Measurements from ENCODE around the gene TNFRSF8.
A peak's percentile ranks its signal among the peaks of the same experiment; 100 is the strongest.

TNFRSF8 gene

GRCh38 chr1:12168451-12169160 lies 105.5 kb downstream of the TNFRSF8 start:
- TF ChIP-seq POLR2A (IDR thresholded peaks at IDR 0.05; ENCODE audit: low read depth, low read length): no peak
- FAIRE-seq: no peak
- DNase-seq (ENCODE audit: insufficient read length, low spot score): no peak

- no peak for TF ChIP-seq POLR2A (IDR thresholded peaks at IDR 0.05; ENCODE audit: low read depth, low read length)
- FAIRE-seq: no peak
Observed at GRCh38 chr1:12169442-12170135, 106.5 kb downstream of the TNFRSF8 start.

GRCh38 chr1:12170263-12170671 lies 107.2 kb downstream of the TNFRSF8 start:
- FAIRE-seq: no peak
- no peak for DNase-seq (ENCODE audit: insufficient read length, low spot score)
- no peak for TF ChIP-seq POLR2A (IDR thresholded peaks at IDR 0.05; ENCODE audit: low read depth, low read length)

More at GRCh38 chr1:12169442-12170135, 106.5 kb downstream of the TNFRSF8 start:
- DNase-seq (ENCODE audit: insufficient read length, low spot score): no peak

- DNase-seq (ENCODE audit: insufficient read length, low spot score) (no peak), FAIRE-seq (no peak)
- TF ChIP-seq POLR2A (IDR thresholded peaks at IDR 0.05; ENCODE audit: low read depth, low read length): no peak
Observed at GRCh38 chr1:12171206-12172041, 108.3 kb downstream of the TNFRSF8 start.

GRCh38 chr1:12172042-12172851 lies 109.1 kb downstream of the TNFRSF8 start:
- FAIRE-seq: no peak
- no peak for TF ChIP-seq POLR2A (IDR thresholded peaks at IDR 0.05; ENCODE audit: low read depth, low read length)
- no peak for DNase-seq (ENCODE audit: insufficient read length, low spot score)

DNA sequence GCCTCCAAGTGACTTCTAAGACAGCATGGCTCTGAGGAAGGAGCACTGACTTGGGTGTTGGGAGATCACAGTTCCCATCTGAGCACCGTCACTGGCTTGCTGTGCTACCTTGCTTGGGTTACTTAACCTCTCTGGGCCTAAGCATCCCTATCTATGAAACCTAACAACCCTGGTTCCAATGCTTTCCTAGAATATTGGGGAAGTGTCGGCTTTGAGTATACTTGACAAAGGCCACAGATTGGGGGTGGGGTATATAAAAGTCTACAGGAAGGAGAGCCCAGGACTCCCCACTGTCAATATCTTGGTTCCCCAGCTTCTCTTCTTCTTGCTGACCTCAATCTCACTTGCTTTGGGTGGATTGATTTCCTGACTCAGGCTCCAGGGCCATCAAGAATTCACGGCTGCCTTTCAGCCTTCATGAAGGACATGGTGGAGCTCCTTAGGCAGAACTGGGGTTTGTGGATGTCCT lies 110.0 kb downstream of the TNFRSF8 start:
- no peak for TF ChIP-seq POLR2A (IDR thresholded peaks at IDR 0.05; ENCODE audit: low read depth, low read length)
- FAIRE-seq (no peak), DNase-seq (ENCODE audit: insufficient read length, low spot score) (no peak)

- DNase-seq (ENCODE audit: insufficient read length, low spot score) (no peak), FAIRE-seq (no peak)
- TF ChIP-seq POLR2A (IDR thresholded peaks at IDR 0.05; ENCODE audit: low read depth, low read length): no peak
Observed at GRCh38 chr1:12173631-12174121, 110.6 kb downstream of the TNFRSF8 start.

- no peak for TF ChIP-seq POLR2A (IDR thresholded peaks at IDR 0.05; ENCODE audit: low read depth, low read length)
- FAIRE-seq (no peak), DNase-seq (ENCODE audit: insufficient read length, low spot score) (no peak)
Observed at GRCh38 chr1:12174924-12175810, 112.1 kb downstream of the TNFRSF8 start.

DNA sequence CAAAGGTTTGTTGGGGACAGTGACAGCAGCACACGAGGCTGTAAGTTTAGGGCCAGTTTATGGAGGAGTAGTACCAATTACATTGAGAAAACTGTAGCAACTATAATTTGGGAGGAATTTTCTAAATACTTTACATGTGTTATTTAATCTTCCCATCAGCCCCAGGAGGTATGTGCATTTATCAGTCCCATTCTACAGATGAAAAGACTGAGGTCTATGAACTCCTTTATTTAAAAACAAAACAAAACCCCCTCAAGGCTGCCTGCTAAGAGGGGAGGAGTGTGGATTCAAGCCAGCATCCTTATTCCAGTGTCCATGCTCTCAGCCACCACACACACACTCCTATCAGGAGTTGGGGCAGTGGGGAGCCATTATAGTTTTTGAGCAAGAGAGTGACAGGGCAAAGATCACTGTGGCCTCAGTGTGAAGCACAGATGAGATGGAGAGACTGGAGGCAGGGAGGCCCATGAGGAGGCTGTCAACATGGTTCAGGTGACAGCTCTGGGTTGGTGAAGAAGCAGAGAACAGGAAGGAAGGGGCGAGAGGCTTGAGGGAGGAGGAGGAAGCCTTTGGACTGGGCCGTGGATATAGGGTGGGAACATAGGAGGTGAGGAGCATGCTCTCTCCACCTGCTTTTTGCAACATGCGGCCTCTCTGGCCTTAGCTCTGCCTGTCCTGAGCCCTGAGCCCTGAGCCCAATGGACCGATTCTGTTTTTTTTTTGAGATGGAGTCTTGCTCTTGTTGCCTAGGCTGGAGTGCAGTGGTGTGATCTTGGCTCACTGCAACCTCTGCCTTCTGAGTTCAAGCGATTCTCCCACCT lies 113.4 kb downstream of the TNFRSF8 start:
- FAIRE-seq: no peak
- no peak for DNase-seq (ENCODE audit: insufficient read length, low spot score)
- no peak for TF ChIP-seq POLR2A (IDR thresholded peaks at IDR 0.05; ENCODE audit: low read depth, low read length)

DNA sequence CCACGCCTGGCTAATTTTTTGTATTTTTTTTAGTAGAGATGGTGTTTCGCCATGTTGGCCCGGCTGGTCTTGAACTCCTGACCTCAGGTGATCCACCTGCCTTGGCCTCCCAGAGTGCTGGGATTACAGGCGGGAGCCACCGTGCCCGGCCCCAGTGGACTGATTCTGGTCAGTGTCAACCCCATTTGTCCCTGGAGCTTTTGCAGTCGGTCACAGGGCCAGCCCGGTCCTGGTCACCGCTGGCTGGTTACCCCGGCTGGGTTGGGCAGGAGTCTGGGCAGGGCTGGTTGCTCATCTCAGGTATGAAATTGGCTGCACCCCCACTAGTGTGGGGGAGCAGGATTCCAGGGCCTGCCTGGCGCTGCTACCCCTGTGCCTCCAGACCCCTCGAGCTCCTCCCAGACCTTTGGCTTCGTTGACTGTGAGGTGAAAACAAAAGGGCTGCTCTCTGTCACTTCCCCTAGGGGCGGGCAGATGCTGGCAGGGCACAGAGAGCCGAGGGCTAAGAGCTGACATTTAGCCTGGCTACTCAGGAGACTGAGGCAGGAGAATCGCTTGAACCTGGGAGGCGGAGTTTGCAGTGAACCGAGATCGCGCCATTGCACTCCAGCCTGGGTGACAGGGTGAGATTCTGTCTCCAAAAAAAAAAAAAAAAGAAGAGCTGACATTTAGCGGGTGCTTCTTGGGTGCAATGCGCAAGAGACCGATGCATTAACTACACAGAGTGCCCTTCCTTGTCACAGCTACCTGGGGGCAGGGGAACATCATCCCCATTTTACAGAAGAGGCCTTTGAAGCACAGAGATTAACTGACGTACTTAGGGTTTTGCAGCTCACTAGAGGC lies 114.3 kb downstream of the TNFRSF8 start:
- DNase-seq (ENCODE audit: insufficient read length, low spot score): no peak
- FAIRE-seq: no peak
- no peak for TF ChIP-seq POLR2A (IDR thresholded peaks at IDR 0.05; ENCODE audit: low read depth, low read length)

DNA sequence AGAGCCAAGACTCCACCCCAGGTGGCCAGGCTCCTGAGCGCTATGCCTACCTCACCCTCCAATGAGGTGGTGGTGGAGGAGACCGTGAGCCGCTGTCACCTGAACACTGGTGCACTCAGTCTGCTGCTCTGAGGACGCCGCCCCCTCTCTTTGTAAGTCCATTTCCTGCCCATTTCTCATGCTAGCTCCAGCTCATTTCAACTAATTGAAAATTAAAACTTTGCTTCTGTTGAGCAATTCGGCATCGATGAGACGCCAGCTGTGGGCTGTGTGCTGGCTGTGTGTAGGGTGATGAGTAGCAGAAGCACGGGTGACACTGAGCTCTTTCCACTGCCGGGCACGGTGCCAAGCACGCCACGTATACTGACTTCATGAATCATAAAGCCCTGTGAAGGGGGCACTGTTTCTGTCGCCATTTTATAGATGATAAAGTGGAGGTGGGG lies 114.9 kb downstream of the TNFRSF8 start:
- DNase-seq (ENCODE audit: insufficient read length, low spot score) (peak; percentile 47), FAIRE-seq (no peak)
- TF ChIP-seq POLR2A (IDR thresholded peaks at IDR 0.05; ENCODE audit: low read depth, low read length): no peak
